Left forelimb (tissue), 1 donor: ENCODE results near the gene CERS4.
"Not testable (repeated sequence)": the region's sequence is repeated elsewhere in the genome, so short reads cannot be mapped to it uniquely, and the experiment has no call there.

Experiments used
- DNase-seq: peaks from one replicate; pipeline ENCODE4 v3.0.0-alpha.2; 2018; ENCODE audit warnings: low spot score

The CERS4 gene

DNA sequence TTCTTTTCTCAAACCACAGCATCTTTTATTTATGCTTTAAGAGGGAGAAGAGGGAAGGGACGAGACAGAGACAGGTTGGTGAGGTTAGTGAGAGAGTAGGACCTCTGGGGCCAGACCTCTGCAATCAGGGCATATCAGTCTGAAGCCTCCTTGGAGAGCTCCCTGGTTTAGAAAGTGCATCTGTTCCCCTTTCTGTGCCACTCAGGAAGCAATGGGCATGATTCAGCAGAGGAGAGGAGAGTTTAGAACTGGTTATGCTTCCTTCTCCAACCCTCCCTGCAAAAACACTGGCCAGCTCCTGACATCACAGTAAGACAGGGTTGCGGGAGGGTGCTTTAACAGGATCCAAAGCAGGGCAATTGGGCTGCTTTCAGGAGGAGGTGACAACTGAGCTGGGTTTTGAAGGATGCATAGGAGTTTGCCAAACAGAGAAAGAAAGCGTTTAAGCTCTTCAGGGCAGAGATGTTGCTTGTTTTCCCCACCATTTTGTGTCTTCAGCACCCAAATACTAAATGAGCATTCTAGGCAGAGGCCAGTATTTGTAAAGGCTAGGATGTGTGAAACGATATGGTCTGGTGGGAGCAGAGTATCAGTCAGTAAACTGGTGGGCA, 33.1 kb downstream of the CERS4 start:
- no peak for DNase-seq

DNA sequence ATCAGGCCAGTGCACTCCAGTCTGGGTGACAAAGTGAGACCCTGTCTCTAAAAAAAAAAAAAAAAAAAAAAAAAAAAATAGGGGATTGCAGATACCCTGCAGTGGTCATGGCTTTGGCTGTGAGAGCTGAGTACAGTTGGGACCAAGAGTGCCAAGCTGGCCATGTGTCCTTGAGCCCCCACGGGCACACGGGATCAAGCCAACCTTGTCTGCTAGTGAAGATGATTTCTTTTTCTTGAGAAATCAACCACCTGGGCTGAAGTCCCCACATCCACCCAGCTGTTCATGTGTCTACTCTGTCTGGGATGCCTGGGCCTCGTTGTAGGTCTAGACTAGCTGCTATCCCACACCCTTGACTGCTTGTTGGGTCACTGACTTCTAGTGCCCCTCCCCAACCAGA, 34.0 kb downstream of the CERS4 start:
- no peak for DNase-seq

DNA sequence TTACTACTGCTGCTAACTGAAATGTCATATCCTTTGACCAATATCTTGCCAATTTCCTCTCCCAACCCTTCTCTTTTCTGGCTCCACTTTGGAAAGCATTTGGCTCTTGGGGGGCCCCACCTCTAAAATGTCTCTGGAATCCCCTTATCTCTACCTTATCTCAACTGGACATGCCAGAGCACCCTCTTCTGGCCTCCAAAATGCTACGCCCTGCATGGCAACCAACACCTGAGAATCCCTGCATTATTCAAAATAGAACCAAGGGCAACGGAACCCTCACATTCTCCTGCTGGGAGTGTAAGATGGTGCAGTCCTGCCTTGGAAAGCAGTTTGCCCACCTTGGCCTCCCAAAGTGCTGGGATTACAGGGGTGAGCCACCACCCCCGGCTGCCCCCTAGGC, 35.3 kb downstream of the CERS4 start:
- DNase-seq, result no peak

DNA sequence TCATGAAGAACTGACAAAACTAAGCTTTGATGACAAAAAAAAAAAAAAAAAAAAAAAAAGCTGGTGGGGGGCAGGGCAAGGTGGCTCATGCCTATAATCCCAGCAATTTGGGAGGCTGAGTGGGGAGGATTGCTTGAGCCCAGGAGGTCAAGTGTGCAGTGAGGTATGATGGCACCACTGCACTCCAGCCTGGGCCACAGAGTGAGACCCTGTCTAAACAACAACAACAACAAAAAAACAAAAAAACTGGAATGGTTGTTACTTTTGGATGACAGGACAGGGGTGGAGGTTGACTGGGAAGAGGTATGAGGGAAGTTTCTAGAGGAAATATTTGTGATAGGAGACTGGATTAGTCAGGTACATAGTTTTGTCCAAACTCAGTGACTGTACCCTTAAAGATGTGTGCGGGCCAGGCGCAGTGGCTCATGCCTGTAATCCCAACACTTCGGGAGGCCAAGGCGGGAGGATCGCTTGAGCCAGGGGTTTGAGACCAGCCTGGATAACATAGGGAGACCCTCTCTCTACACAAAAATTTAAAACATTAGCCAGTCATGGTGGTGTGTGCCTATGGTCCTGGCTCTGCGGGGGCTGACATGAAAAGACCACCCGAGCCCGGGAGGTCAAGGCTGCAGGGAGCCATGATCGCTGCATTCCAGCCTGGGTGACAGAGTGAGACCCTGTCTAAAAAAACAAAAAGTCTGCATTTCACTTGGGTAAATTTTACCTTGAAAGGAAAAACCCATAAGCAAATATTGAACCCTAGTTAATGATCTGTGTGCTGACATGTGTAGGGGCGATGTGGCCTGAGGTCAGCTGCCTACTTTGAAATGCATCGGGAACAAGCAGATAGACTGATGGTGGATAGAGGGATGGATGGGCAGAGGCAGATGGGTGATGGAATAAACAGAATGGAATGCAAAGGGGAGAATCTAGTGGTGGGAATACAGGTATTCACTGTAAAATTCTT, 37.0 kb downstream of the CERS4 start:
- no peak for DNase-seq

DNA sequence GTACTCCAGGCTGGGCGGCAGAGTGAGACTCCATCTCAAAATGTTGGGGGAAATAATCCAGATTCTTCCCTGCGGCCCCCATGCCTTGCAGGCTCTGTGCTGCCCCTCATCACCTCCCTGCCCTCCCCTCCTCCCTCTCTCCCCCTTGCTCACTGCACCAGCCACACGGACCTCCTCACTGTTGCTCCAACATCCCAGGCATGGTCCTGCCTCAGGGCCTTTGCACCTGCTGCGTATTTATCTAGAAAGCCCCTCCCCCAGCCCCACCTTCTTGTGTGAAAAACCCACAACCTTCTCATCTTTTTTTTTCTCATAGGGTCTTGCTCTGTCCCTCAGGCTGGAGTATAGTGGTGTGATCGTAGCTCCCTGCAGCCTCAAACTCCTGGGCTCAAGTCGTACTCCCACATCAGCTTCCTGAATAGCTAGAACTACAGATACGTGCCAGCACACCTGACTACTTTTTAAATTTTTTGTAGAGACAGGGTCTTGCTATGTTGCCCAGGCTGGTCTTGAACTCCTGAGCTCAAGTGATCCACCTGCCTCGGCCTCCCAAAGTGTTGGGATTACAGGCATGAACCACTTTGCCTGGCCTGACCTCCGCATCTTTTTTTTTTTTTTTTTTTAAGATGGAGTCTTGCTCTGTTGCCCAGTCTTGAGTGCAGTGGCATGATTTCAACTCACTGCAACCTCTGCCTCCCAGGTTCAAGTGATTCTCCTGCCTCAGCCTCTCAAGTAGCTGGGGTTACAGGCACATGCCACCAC, 38.1 kb downstream of the CERS4 start:
- DNase-seq, result not testable (repeated sequence)

DNA sequence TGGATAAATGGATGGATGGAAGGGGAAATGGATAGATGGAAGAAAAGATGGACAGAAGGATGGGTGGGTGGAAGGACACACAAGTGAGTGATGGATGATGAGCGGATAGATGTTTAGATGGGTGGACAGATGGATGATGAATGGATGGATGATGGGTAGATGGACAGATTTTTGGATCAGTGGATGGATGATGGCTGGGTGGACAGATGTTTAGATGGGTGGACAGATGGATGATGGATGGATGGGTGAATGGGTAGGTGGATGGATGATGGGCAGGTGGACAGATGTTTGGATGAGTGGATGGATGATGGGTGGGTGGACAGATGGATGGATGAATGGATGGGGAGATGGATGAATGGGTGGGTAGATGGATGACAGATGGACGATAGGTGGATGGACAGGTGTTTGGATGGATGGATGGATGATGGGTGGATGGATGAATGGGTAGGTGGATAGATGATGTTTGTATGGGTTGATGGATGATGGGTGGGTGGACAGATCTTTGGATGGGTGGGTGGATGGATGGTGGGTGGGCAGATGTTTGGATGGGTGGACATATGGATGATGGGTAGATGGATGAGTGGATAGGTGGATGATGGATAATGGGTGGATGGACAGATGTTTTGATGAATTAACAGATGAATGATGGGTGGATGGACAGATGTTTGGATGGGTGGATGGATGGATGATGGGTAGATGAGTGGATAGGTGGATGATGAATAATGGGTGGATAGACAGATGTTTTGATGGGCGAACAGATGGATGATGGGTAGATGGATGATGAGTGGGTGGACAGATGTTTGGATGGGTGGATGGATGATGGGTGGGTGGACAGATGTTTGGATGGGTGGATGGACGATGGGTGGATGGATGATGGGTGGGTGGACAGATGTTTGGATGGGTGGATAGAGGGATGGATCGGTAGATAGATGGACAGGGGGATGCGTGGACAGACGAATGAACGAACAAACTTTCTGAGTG, 39.5 kb downstream of the CERS4 start:
- DNase-seq, result no peak

DNA sequence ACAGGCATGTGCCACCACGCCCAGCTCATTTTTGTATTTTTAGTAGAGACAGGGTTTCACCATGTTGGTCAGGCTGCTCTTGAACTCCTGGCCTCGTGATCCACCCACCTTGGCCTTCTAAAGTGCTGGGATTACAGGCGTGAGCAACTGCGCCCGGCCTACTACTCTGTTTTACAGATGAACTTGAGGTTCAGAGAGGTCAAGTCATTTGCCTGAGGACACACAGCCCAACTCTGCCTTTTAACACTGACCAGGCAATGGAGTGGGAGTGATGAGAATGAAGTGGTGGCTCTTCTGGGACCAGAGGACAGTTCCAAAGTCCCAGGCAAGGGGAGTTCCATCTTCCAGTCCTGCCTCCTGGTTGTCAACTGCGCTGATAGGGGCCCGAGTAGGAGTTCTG, 41.4 kb downstream of the CERS4 start:
- DNase-seq, result no peak

DNA sequence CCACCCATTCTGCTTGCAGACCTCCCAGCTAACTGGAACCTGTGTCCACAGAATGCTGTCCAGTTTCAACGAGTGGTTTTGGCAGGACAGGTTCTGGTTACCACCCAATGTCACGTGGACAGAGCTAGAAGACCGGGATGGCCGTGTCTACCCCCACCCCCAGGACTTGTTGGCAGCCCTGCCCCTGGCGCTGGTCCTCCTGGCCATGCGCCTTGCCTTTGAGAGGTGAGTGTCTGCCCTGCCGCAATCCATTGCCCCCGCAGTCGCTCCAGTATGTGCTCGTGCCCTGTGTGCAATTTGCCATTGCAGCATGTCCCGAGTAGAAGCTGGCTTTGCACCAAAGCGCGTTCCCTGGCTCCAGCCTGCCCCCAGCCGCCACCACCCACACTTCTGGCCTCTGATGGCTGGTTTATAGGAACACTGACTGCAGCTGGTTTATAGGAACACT, 41.9 kb downstream of the CERS4 start:
- no peak for DNase-seq

DNA sequence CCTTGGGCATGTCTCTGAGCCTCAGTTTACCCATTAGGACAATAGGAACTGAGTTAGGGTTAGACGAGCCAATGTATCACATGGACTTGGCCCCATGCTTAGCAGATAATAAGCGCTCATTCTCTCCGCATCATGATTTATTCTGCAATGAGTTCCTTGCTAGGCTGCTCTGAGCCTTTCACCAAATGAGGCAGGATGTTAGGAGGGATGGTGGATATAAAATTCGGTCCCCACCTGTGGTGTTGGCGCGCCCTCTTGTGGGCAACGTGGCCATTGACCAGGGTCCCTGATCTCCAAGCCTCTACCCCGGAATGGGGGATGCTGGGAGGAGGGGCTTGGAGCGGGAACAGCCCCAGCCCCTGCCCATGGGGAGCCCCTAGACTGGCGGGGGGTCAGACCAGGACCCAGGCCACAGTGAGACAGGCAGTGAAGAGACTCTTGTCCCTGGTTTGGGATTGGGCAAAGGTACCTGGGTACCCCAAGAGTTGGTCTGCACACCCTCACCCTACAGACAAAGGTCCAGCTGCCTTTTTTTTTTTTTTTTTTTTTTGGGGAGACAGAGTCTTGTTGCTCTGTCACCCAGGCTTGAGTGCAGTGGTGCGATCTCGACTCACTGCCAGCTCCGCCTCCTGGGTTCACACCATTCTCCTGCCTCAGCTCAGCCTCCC, 43.9 kb downstream of the CERS4 start:
- peak; percentile 89 for DNase-seq

DNA sequence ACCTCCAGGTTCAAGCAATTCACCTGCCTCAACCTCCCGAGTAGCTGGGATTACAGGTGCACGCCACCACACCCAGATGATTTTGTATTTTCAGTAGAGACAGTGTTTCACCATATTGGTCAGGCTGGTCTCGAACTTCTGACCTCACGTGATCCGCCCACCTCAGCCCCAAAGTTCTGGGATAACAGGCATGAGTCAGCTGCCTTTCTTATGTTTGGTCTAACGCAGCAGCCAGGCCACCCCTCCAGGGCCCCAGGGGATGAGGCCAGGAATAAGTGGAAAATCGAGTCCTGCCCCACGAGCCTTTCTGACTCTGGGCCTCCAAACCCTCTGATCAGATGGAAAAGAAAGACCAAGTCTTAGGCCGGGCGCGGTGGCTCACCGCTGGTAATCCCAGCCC, 44.5 kb downstream of the CERS4 start:
- DNase-seq, result no peak

DNA sequence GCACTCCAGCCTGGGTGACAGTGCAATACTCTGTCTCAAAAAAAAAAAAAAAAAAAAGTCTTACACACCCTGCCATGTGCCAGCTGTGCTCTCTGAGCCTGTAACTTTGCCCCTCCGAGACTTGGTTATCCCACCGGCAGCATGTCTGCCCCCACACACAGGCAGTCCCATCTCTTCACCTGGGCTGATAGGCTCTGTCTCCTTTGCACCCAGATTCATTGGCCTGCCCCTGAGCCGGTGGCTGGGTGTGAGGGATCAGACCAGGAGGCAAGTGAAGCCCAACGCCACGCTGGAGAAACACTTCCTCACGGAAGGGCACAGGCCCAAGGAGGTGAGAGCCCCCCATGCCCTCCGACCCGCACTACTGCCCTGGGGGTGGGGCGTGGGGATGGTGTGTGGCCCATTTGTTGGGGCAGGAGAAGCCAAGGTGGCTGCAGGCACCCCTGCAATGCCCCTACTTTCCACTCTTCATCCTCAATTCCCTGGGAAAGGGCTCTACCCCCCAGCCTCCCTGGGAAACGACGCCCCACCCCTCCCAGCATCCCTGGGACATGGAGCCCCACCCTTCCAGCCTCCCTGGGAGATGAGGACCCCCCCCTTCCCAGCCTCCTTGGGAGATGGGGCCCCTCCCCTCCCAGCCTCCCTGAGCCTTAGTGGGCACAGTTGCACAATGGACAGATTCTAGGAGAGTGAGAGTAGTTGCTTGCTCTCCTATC, 45.3 kb downstream of the CERS4 start:
- DNase-seq, result no peak

DNA sequence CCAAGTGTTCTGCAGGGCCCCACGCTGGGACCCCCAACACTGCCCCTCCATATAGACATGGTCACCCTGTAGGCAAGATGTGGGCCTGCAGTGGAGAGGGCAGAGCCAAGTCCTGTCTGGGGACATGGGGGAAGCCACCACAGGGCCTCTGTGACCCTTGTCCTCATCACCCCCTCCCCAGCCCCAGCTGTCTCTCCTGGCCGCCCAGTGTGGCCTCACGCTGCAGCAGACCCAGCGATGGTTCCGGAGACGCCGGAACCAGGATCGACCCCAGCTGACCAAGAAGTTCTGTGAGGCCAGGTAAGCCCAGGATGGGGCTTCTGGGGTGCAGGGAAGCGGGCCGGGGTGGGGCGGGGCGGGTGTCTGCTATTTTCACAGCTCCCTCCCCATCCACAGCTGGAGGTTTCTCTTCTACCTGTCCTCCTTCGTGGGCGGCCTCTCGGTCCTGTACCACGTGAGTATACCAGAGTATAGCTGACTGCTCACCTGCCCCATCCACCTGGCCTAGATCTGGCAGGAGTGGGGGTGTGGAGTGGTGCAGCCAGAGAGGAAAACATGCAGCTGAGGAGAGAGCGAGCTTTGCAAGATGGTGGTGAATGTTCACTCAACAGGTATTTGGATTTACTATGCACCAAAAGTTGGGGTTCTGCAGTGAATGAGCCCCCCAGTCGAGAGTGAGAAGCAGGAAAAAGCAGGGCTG, 46.4 kb downstream of the CERS4 start:
- no peak for DNase-seq

DNA sequence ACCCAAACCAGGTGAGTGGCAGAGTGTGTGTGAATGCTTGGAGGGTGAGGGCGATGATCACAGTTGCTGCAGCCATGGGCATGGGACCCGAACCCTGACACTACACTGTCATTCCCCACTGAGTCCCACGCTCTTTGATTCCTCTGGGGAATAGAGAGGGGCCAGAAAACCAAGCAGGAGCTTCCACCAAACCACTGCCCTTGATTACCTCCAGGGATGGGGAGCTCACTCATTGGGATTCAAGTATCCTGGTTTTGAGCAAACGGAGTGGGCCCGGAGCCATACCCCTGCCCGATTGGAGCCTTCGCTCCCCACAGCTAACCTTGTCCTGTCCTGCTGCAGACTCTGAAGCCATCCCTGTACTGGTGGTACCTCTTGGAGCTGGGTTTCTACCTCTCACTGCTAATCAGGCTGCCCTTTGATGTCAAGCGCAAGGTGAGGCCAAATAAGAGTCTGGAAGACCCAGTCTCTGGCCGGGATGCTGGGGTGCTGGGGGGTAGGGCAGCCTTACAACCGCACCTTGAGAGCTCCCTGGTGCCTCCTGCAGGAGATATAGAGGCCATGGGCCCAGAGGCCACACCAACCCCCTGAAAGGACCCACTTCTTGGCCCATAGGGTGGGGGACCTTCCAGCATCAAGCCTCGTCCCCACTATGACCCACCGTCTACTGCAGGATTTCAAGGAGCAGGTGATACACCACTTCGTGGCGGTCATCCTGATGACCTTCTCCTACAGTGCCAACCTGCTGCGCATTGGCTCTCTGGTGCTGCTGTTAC, 47.3 kb downstream of the CERS4 start:
- no peak for DNase-seq

DNA sequence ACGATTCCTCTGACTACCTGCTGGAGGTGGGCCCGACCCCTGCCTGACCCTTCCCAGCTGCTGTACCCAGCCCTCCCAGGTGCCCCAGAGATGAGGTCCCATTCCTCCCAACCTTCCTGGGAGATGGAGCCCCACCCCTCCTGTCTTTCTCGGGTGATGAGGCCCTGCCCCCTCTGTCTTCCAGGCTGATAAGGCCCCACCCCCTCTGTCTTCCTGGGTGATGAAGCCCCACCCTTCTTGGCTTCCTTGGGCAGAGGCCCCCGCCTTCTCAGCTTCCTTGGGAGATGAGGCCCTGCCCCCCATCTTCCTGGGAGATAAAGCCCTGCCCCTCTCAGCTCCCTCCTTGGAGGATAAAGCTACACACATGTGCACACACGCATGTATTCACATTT, 47.9 kb downstream of the CERS4 start:
- DNase-seq, result no peak

DNA sequence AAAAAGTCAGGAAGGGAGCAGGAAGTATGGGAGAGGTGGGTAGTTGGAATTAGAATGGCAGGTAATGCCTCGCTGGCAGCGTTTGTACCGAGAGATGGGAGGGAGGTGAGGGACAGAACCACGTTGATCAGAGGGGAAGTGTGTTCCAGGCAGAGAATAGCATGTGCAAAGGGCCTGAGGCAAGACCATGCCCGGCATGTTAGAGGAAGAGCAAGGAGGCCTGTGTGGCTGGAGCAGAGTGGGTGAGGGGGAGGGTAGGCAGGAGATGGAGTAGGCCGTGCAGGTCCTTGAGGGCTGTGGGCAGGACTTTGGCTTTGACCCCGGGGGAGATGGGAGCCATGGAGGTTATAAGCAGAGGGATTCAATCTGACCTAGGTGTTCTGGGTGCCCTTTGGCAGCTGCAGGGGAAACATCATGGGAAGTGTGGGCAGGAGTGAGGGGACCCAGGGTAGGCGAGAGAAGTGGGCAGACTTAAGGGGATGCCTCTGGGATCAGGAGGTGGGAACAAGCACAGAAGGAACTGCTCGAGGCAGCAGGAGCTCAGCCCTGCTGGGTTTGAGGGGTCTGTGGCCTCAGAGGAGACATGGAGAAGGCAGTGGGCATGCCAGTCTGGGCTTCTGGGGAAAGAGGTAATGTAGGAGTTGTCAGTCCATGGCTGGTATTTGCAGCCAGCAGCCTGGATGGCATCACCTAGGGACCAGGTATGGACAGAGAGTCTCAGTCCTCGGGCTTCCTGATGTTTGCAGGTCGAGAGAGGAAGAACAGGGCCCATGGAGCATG, 50.2 kb downstream of the CERS4 start:
- DNase-seq, result no peak

DNA sequence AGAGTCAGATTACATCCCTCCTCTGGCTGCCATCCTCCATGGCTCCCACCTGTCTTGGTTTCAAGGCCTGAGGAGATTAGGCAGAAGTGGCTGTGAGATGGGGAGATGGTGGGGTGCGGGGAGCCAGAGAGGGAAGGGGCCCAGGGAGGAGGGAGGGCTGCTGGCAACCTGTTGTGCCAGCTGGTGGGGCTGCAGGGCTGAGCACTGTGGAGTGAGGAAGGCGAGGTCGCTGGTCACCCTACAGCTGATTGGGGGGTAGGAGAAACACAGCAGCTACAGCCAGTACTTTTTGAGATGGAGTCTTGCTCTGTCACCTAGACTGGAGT, 50.7 kb downstream of the CERS4 start:
- DNase-seq, result no peak

DNA sequence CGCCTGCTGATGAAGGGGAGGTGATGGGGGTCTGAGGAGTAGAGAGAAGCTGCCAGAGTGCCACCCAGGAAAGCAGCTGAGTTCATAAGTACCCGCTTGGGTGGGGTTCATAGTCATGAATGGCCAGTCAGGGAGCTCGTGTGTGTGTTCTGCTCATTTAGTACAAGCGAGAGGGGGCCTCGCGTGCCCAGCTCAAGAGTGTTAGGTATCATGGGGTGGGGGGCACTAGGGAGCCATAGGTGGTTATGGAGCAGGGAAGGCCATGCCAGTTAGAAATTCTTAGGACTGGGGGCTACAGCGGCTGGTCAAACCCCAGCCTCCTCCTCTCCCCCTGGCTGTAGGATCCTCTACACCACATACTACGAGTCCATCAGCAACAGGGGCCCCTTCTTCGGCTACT, 52.2 kb downstream of the CERS4 start:
- DNase-seq, result no peak

DNA sequence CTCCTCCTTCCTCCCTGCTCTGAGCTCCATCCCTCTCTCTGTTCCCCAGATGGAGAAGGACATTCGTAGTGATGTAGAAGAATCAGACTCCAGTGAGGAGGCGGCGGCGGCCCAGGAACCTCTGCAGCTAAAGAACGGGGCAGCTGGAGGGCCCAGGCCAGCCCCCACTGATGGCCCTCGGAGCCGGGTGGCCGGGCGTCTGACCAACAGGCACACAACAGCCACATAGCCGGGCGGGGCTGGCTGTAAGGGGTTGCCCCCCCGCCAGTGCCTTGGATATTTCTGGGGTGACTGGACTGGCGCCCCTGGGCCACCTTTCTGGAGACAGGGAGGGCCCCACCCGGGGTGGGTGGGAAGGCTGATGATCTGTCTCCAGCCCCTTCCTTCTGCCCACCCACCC, 52.7 kb downstream of the CERS4 start:
- no peak for DNase-seq
